ENCODE measurements around the gene ETFDH.

ETFDH gene

GRCh38 chr4:158670975-158671664 is 976 bp upstream of the ETFDH start (continued):
- TF ChIP-seq ZNF510 (tag by site-specific recombination; IDR thresholded peaks at IDR 0.05; ENCODE audit: insufficient replicate concordance) (no peak), ZBTB10 (tag by site-specific recombination; IDR thresholded peaks at IDR 0.05) (0 out of 2 replicates have a peak, but pooled peaks have one; percentile 31), ZNF16 (tag by site-specific recombination; IDR thresholded peaks at IDR 0.05; ENCODE audit: low read depth) (no peak), ZIC2 (tag by site-specific recombination; IDR thresholded peaks at IDR 0.05) (peak; percentile 96), ZBTB49 (tag by site-specific recombination; IDR thresholded peaks at IDR 0.05; ENCODE audit: low read depth) (no peak), ZNF660 (tag by site-specific recombination; IDR thresholded peaks at IDR 0.05) (peak; percentile 56; the same call in 1 of the 2 replicates), ZNF335 (tag by site-specific recombination; conservative IDR thresholded peaks at IDR 0.05) (peak; percentile 65), ZNF513 (tag by site-specific recombination; IDR thresholded peaks at IDR 0.05) (peak; percentile 22; the same call in 1 of the 2 replicates), ZNF473 (tag by site-specific recombination; IDR thresholded peaks at IDR 0.05) (no peak), ZNF768 (tag by site-specific recombination; IDR thresholded peaks at IDR 0.05) (no peak), ZNF341 (tag by site-specific recombination; IDR thresholded peaks at IDR 0.05; ENCODE audit: low read depth) (0 out of 2 replicates have a peak, but pooled peaks have one; percentile 47), ZNF19 (tag by site-specific recombination; IDR thresholded peaks at IDR 0.05; ENCODE audit: low read depth) (no peak), SCRT2 (tag by site-specific recombination; IDR thresholded peaks at IDR 0.05) (peak; percentile 97), ZNF350 (tag by site-specific recombination; IDR thresholded peaks at IDR 0.05) (no peak), GFI1B (tag by site-specific recombination; IDR thresholded peaks at IDR 0.05) (peak; percentile 35; the same call in 1 of the 2 replicates), ZXDB (tag by site-specific recombination; IDR thresholded peaks at IDR 0.05) (peak; percentile 36), ZBTB11 (tag by site-specific recombination; conservative IDR thresholded peaks at IDR 0.05; ENCODE audit: low read depth) (0 out of 2 replicates have a peak, but pooled peaks have one; percentile 15), ZNF76 (tag by site-specific recombination; IDR thresholded peaks at IDR 0.05; ENCODE audit: borderline replicate concordance, low read depth) (peak; percentile 65), ZBTB21 (tag by site-specific recombination; IDR thresholded peaks at IDR 0.05) (no peak), PRDM1 (tag by site-specific recombination; IDR thresholded peaks at IDR 0.05) (peak; percentile 43), ZNF366 (tag by site-specific recombination; conservative IDR thresholded peaks at IDR 0.05) (0 out of 2 replicates have a peak, but pooled peaks have one; percentile 18), ZFP69B (tag by site-specific recombination; IDR thresholded peaks at IDR 0.05) (0 out of 2 replicates have a peak, but pooled peaks have one; percentile 22), ZNF692 (tag by site-specific recombination; IDR thresholded peaks at IDR 0.05) (peak; percentile 50), REPIN1 (tag by site-specific recombination; IDR thresholded peaks at IDR 0.05; ENCODE audit: low read depth) (0 out of 2 replicates have a peak, but pooled peaks have one; percentile 39)
- TF ChIP-seq, protein P1, sequence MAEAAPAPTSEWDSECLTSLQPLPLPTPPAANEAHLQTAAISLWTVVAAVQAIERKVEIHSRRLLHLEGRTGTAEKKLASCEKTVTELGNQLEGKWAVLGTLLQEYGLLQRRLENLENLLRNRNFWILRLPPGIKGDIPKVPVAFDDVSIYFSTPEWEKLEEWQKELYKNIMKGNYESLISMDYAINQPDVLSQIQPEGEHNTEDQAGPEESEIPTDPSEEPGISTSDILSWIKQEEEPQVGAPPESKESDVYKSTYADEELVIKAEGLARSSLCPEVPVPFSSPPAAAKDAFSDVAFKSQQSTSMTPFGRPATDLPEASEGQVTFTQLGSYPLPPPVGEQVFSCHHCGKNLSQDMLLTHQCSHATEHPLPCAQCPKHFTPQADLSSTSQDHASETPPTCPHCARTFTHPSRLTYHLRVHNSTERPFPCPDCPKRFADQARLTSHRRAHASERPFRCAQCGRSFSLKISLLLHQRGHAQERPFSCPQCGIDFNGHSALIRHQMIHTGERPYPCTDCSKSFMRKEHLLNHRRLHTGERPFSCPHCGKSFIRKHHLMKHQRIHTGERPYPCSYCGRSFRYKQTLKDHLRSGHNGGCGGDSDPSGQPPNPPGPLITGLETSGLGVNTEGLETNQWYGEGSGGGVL (tag by site-specific recombination; IDR thresholded peaks at IDR 0.05), result peak; percentile 52
